ENCODE data around the gene SAP30L.

Gene SAP30L

GRCh38 chr5:154415114-154415513 is 30.7 kb upstream of the SAP30L start:
- H3K4me3 ChIP-seq (ENCODE audit: low read length) = no peak overlapping the region
- no peak for DNase-seq (ENCODE audit: low read depth, low spot score)

- no peak overlapping the region for H3K4me3 ChIP-seq (ENCODE audit: low read length)
- DNase-seq (ENCODE audit: low read depth, low spot score) = no peak
These were observed 27.4 kb upstream of the SAP30L start for GRCh38 chr5:154418344-154418820.

- no peak for DNase-seq (ENCODE audit: low read depth, low spot score)
- no peak overlapping the region for H3K4me3 ChIP-seq (ENCODE audit: low read length)
These were observed 26.6 kb upstream of the SAP30L start for GRCh38 chr5:154419236-154419635.

GRCh38 chr5:154421868-154422267 is 23.9 kb upstream of the SAP30L start:
- no peak for DNase-seq (ENCODE audit: low read depth, low spot score)
- no peak overlapping the region for H3K4me3 ChIP-seq (ENCODE audit: low read length)

GRCh38 chr5:154422298-154422697 is 23.5 kb upstream of the SAP30L start:
- no peak for DNase-seq (ENCODE audit: low read depth, low spot score)
- no peak overlapping the region for H3K4me3 ChIP-seq (ENCODE audit: low read length)

- no peak for DNase-seq (ENCODE audit: low read depth, low spot score)
- H3K4me3 ChIP-seq (ENCODE audit: low read length) = no peak overlapping the region
These were observed 17.6 kb upstream of the SAP30L start for GRCh38 chr5:154428208-154428607.

- H3K4me3 ChIP-seq (ENCODE audit: low read length) = no peak overlapping the region
- no peak for DNase-seq (ENCODE audit: low read depth, low spot score)
These were observed 16.5 kb upstream of the SAP30L start for GRCh38 chr5:154429341-154429740.

- no peak overlapping the region for H3K4me3 ChIP-seq (ENCODE audit: low read length)
These were observed 15.3 kb upstream of the SAP30L start for GRCh38 chr5:154430466-154430865.

GRCh38 chr5:154430961-154431630 is 14.7 kb upstream of the SAP30L start:
- no peak overlapping the region for H3K4me3 ChIP-seq (ENCODE audit: low read length)
- no peak for DNase-seq (ENCODE audit: low read depth, low spot score)

More at GRCh38 chr5:154430466-154430865, 15.3 kb upstream of the SAP30L start:
- no peak for DNase-seq (ENCODE audit: low read depth, low spot score)

GRCh38 chr5:154435226-154435625 is 10.6 kb upstream of the SAP30L start:
- DNase-seq (ENCODE audit: low read depth, low spot score) = no peak
- H3K4me3 ChIP-seq (ENCODE audit: low read length) = no peak overlapping the region

GRCh38 chr5:154437281-154437965 is 8.4 kb upstream of the SAP30L start:
- no peak for DNase-seq (ENCODE audit: low read depth, low spot score)

GRCh38 chr5:154440540-154440939 is 5.3 kb upstream of the SAP30L start:
- no peak overlapping the region for H3K4me3 ChIP-seq (ENCODE audit: low read length)
- no peak for DNase-seq (ENCODE audit: low read depth, low spot score)

More at GRCh38 chr5:154437281-154437965, 8.4 kb upstream of the SAP30L start:
- no peak overlapping the region for H3K4me3 ChIP-seq (ENCODE audit: low read length)

- no peak for DNase-seq (ENCODE audit: low read depth, low spot score)
- no peak overlapping the region for H3K4me3 ChIP-seq (ENCODE audit: low read length)
These were observed 3.0 kb upstream of the SAP30L start for GRCh38 chr5:154442801-154443200.

GRCh38 chr5:154444556-154445421 is 1.0 kb upstream of the SAP30L start:
- DNase-seq (ENCODE audit: low read depth, low spot score) = no peak

GRCh38 chr5:154446195-154447088 is 645 bp downstream of the SAP30L start:
- no peak for DNase-seq (ENCODE audit: low read depth, low spot score)
- peak overlapping the region; percentile 95 for H3K4me3 ChIP-seq (ENCODE audit: low read length)

More at GRCh38 chr5:154444556-154445421, 1.0 kb upstream of the SAP30L start:
- peak overlapping the region; percentile 95 for H3K4me3 ChIP-seq (ENCODE audit: low read length)

GRCh38 chr5:154447089-154447725 is 1.4 kb downstream of the SAP30L start:
- peak overlapping the region; percentile 95 for H3K4me3 ChIP-seq (ENCODE audit: low read length)
- DNase-seq (ENCODE audit: low read depth, low spot score) = no peak

GRCh38 chr5:154449786-154450185 is 4.0 kb downstream of the SAP30L start:
- H3K4me3 ChIP-seq (ENCODE audit: low read length) = no peak overlapping the region
- no peak for DNase-seq (ENCODE audit: low read depth, low spot score)

- H3K4me3 ChIP-seq (ENCODE audit: low read length) = no peak overlapping the region
- no peak for DNase-seq (ENCODE audit: low read depth, low spot score)
These were observed 6.2 kb downstream of the SAP30L start for GRCh38 chr5:154451957-154452356.

All from Jurkat, Clone E6-1 (cell line).